Naive thymus-derived CD8-positive, alpha-beta T cell (primary cell): ENCODE results near the gene ZNF805. TPM values are rescaled to one million over a fixed set of nuclear protein-coding genes. Genes with fewer than 3 reads are reported as not detected.
"Not testable (repeated sequence)": the region's sequence is repeated elsewhere in the genome, so short reads cannot be mapped to it uniquely, and the experiment has no call there.

Source experiments
- ATAC-seq, 2 donors: fragments of 150-1000 bp; cut with Tn5 transposase in 1 of 2; sonication (Bioruptor Pico), chemical (Tn5 transposase) in 1 of 2; 1 replicate in 1 of 2; 2 replicates in 1 of 2; pipeline ENCODE4 v1.10.0; 2021; ENCODE audit warnings: mild to moderate bottlenecking in 2 of 2, moderate library complexity in 2 of 2
- POLR2A ChIA-PET: fragments of 350-600 bp; sonication (Branson Sonifier 250); formaldehyde crosslinking; loops from one replicate; lab custom pipeline; 2021; ENCODE audit warnings: antibody characterized with exemption; lab: Charles Lee
- DNase-seq, 10 donors: peaks; one replicate each; pipeline versions ENCODE4 v3.0.0 to v3.0.0-alpha.2; 2020 to 2022
- H3K27ac Mint-ChIP-seq, 10 donors: one replicate each; pipeline ENCODE4 v1.8.0; 2020 to 2022; ENCODE audit warnings: mild to moderate bottlenecking in 10 of 10, mixed read lengths in 10 of 10, moderate library complexity in 4 of 10, inconsistent platforms in 1 of 10
- H3K27me3 Mint-ChIP-seq, 5 donors: one replicate each; pipeline ENCODE4 v1.8.0; 2021 to 2022; ENCODE audit warnings: mixed read lengths in 5 of 5
- H3K36me3 Mint-ChIP-seq, 3 donors: one replicate each; pipeline ENCODE4 v1.8.0; 2020 to 2022; ENCODE audit warnings: mixed read lengths in 3 of 3, mild to moderate bottlenecking in 2 of 3, inconsistent platforms in 1 of 3
- H3K4me1 Mint-ChIP-seq, 4 donors: one replicate each; pipeline ENCODE4 v1.8.0; 2021 to 2022; ENCODE audit warnings: mixed read lengths in 4 of 4
- H3K4me3 Mint-ChIP-seq, 10 donors: one replicate each; pipeline ENCODE4 v1.8.0; 2020 to 2022; ENCODE audit warnings: mild to moderate bottlenecking in 10 of 10, mixed read lengths in 10 of 10, moderate library complexity in 6 of 10, inconsistent platforms in 1 of 10
- H3K9me3 Mint-ChIP-seq, 9 donors: one replicate each; pipeline ENCODE4 v1.8.0; 2020 to 2022; ENCODE audit warnings: mixed read lengths in 9 of 9, mild to moderate bottlenecking in 3 of 9, inconsistent platforms in 1 of 9, moderate library complexity in 1 of 9
- polyA plus RNA-seq, 3 donors: library from polyadenylated mRNA; unstranded; fragments of 300-500 nt; fragmentation: Illumina TruSeq; gene quantifications; one replicate each; pipeline ENCODE4 v1.2.3, GENCODE V29; 2021
- total RNA-seq, 8 experiments: library from RNA in 2 of 8; stranded (reverse) in 2 of 8; gene quantifications; one replicate each; pipeline ENCODE4 v1.2.3 and lab custom pipeline; 2021 to 2026

ZNF805 gene
- total and polyA plus RNA-seq, 5 experiments from 2014 or later = 3.2 to 24.3 (median 3.8) TPM

GRCh38 chr19:57239982-57240310 is 486 bp upstream of the ZNF805 start:
- DNase-seq = peak in 1 of 10 donors; percentile 7
- ATAC-seq = peak in 1 of 2 donors; percentile 2
- peaks cover 12 to 37% (median 18%) of the 10 kb centered on the region in 3 donors for H3K36me3 Mint-ChIP-seq
- POLR2A ChIA-PET = interaction anchor here (0.6 to 2.2 kb wide), 9 partner anchors 40 to 1163 kb away, joined by 3 to 11 read pairs (median 3); partner anchors contain the start of genes ZNF154, ZNF304, ZNF460 and ZSCAN5A
- peak overlapping the region; percentile 94 to 99 (median 98) for H3K27ac Mint-ChIP-seq
- H3K9me3 Mint-ChIP-seq = peaks cover 0 to 7% (median 3%) of the 10 kb centered on the region in 9 donors
- no peaks in the 10 kb centered on the region for H3K27me3 Mint-ChIP-seq
- H3K4me1 Mint-ChIP-seq = peaks cover 14 to 39% (median 35%) of the 10 kb centered on the region in 4 donors
- H3K4me3 Mint-ChIP-seq = peak overlapping the region; percentile 90 to 97 (median 94)

- Mint-ChIP-seq H3K9me3 (peaks cover 0 to 9% (median 3%) of the 10 kb centered on the region in 9 donors), H3K27me3 (no peaks in the 10 kb centered on the region), H3K36me3 (peaks cover 19 to 40% (median 31%) of the 10 kb centered on the region in 3 donors), H3K4me1 (peaks cover 16 to 42% (median 36%) of the 10 kb centered on the region in 4 donors), H3K27ac (peak overlapping the region; percentile 94 to 99 (median 98)), H3K4me3 (peak overlapping the region; percentile 90 to 97 (median 94))
- no peak for ATAC-seq
- POLR2A ChIA-PET = interaction anchor here (1.2 to 2.2 kb wide), 4 partner anchors 38 to 61 kb away, joined by 3 to 11 read pairs (median 6); partner anchors contain the start of genes ZNF264 and ZNF460
- no peak for DNase-seq
Measured at GRCh38 chr19:57241176-57241575, 744 bp downstream of the ZNF805 start.

GRCh38 chr19:57242821-57243220 is 2.4 kb downstream of the ZNF805 start:
- Mint-ChIP-seq H3K36me3 (peaks cover 22 to 56% (median 47%) of the 10 kb centered on the region in 3 donors), H3K27ac (peak overlapping the region in 6 of 10 donors; percentile 4 to 74 (median 44)), H3K4me1 (peaks cover 16 to 42% (median 36%) of the 10 kb centered on the region in 4 donors), H3K4me3 (peak overlapping the region in 7 of 10 donors; percentile 7 to 94 (median 48)), H3K9me3 (peaks cover 0 to 16% (median 3%) of the 10 kb centered on the region in 9 donors), H3K27me3 (no peaks in the 10 kb centered on the region)
- DNase-seq (no peak), ATAC-seq (no peak)
- POLR2A ChIA-PET = no interaction called here

GRCh38 chr19:57244513-57244912 is 4.1 kb downstream of the ZNF805 start:
- Mint-ChIP-seq H3K4me1 (peaks cover 16 to 42% (median 36%) of the 10 kb centered on the region in 4 donors), H3K36me3 (peaks cover 22 to 69% (median 64%) of the 10 kb centered on the region in 3 donors), H3K4me3 (peak overlapping the region in 1 of 10 donors; percentile 19), H3K9me3 (peaks cover 0 to 25% (median 4%) of the 10 kb centered on the region in 9 donors), H3K27me3 (no peaks in the 10 kb centered on the region), H3K27ac (no peak overlapping the region)
- no peak for DNase-seq
- ATAC-seq = no peak
- POLR2A ChIA-PET = interaction anchor here (0.7 kb wide), 2 partner anchors 16 to 1053 kb away, joined by 3 to 4 read pairs; no protein-coding TSS in a partner anchor

- Mint-ChIP-seq H3K27ac (peak overlapping the region in 1 of 10 donors; percentile 41), H3K36me3 (peaks cover 25 to 71% (median 70%) of the 10 kb centered on the region in 3 donors), H3K9me3 (peaks cover 0 to 27% (median 6%) of the 10 kb centered on the region in 9 donors), H3K27me3 (no peaks in the 10 kb centered on the region), H3K4me1 (peaks cover 14 to 40% (median 34%) of the 10 kb centered on the region in 4 donors), H3K4me3 (peak overlapping the region in 2 of 10 donors; percentile 19 to 38)
- no peak for ATAC-seq
- DNase-seq = no peak
- POLR2A ChIA-PET = interaction anchor here (0.7 kb wide), 1 partner anchor 1053 kb away, joined by 3 read pairs; no protein-coding TSS in a partner anchor
Measured at GRCh38 chr19:57245066-57245465, 4.6 kb downstream of the ZNF805 start.

- DNase-seq = no peak
- POLR2A ChIA-PET = interaction anchor here (0.6 kb wide), 1 partner anchor 651 kb away, joined by 6 read pairs; the partner anchor contains the start of gene ZNF71
- H3K4me3 Mint-ChIP-seq = peak overlapping the region in 1 of 10 donors; percentile 56
- H3K4me1 Mint-ChIP-seq = peaks cover 12 to 37% (median 30%) of the 10 kb centered on the region in 4 donors
- H3K36me3 Mint-ChIP-seq = peaks cover 29 to 79% (median 78%) of the 10 kb centered on the region in 3 donors
- ATAC-seq = no peak
- peaks cover 3 to 32% (median 14%) of the 10 kb centered on the region in 9 donors for H3K9me3 Mint-ChIP-seq
- H3K27me3 Mint-ChIP-seq = no peaks in the 10 kb centered on the region
- no peak overlapping the region for H3K27ac Mint-ChIP-seq
Measured at GRCh38 chr19:57245959-57246358, 5.5 kb downstream of the ZNF805 start.

- Mint-ChIP-seq H3K9me3 (peaks cover 5 to 59% (median 30%) of the 10 kb centered on the region in 9 donors), H3K27ac (no peak overlapping the region), H3K36me3 (peaks cover 53 to 100% (median 92%) of the 10 kb centered on the region in 3 donors), H3K27me3 (no peaks in the 10 kb centered on the region), H3K4me1 (peaks cover 3 to 14% (median 8%) of the 10 kb centered on the region in 4 donors), H3K4me3 (no peak overlapping the region)
- POLR2A ChIA-PET = no interaction called here
- no peak for ATAC-seq
- DNase-seq = no peak
Measured at GRCh38 chr19:57248646-57249045, 8.2 kb downstream of the ZNF805 start.

- ATAC-seq (no peak), DNase-seq (no peak)
- Mint-ChIP-seq H3K4me1 (peaks cover 2 to 14% (median 6%) of the 10 kb centered on the region in 4 donors), H3K9me3 (peaks cover 5 to 65% (median 35%) of the 10 kb centered on the region in 9 donors), H3K27ac (no peak overlapping the region), H3K4me3 (no peak overlapping the region), H3K27me3 (no peaks in the 10 kb centered on the region), H3K36me3 (peaks cover 60 to 100% (median 94%) of the 10 kb centered on the region in 3 donors)
- POLR2A ChIA-PET = no interaction called here
Measured at GRCh38 chr19:57249329-57249728, 8.9 kb downstream of the ZNF805 start.

- Mint-ChIP-seq H3K36me3 (peaks cover 66 to 85% (median 83%) of the 10 kb centered on the region in 3 donors), H3K9me3 (peaks cover 21 to 87% (median 45%) of the 10 kb centered on the region in 9 donors)
- H3K4me1 Mint-ChIP-seq, H3K27me3 Mint-ChIP-seq, POLR2A ChIA-PET, H3K27ac Mint-ChIP-seq, H3K4me3 Mint-ChIP-seq, ATAC-seq, DNase-seq: not testable (repeated sequence)
Measured at GRCh38 chr19:57253767-57254166, 13.3 kb downstream of the ZNF805 start.

- ATAC-seq = no peak
- POLR2A ChIA-PET = no interaction called here
- no peak overlapping the region for H3K4me3 Mint-ChIP-seq
- peaks cover 45 to 69% (median 60%) of the 10 kb centered on the region in 3 donors for H3K36me3 Mint-ChIP-seq
- peaks cover 16 to 93% (median 55%) of the 10 kb centered on the region in 9 donors for H3K9me3 Mint-ChIP-seq
- no peak for DNase-seq
- H3K4me1 Mint-ChIP-seq = peaks cover 0 to 10% (median 1%) of the 10 kb centered on the region in 4 donors
- H3K27me3 Mint-ChIP-seq = no peaks in the 10 kb centered on the region
- H3K27ac Mint-ChIP-seq = no peak overlapping the region
Measured at GRCh38 chr19:57262044-57262443, 21.6 kb downstream of the ZNF805 start.

GRCh38 chr19:57263244-57263741 is 22.9 kb downstream of the ZNF805 start:
- Mint-ChIP-seq H3K36me3 (peaks cover 38 to 71% (median 64%) of the 10 kb centered on the region in 3 donors), H3K9me3 (peaks cover 13 to 90% (median 55%) of the 10 kb centered on the region in 9 donors)

GRCh38 chr19:57267291-57267690 is 26.9 kb downstream of the ZNF805 start:
- DNase-seq = no peak
- Mint-ChIP-seq H3K4me1 (peaks cover 0 to 5% (median under 1%) of the 10 kb centered on the region in 4 donors), H3K27ac (no peak overlapping the region), H3K9me3 (peaks cover 0 to 65% (median 37%) of the 10 kb centered on the region in 9 donors), H3K4me3 (no peak overlapping the region), H3K36me3 (peaks cover 25 to 59% (median 48%) of the 10 kb centered on the region in 3 donors), H3K27me3 (no peaks in the 10 kb centered on the region)
- ATAC-seq = no peak
- POLR2A ChIA-PET = no interaction called here

More at GRCh38 chr19:57263244-57263741, 22.9 kb downstream of the ZNF805 start:
- DNase-seq = no peak
- H3K4me1 Mint-ChIP-seq = peaks cover 0 to 10% (median 1%) of the 10 kb centered on the region in 4 donors
- ATAC-seq = no peak
- no peak overlapping the region for H3K4me3 Mint-ChIP-seq
- POLR2A ChIA-PET = interaction anchor here (0.6 kb wide), 1 partner anchor 927 kb away, joined by 5 read pairs; no protein-coding TSS in a partner anchor
- no peaks in the 10 kb centered on the region for H3K27me3 Mint-ChIP-seq
- no peak overlapping the region for H3K27ac Mint-ChIP-seq
